Measurements from ENCODE around the gene CHMP3. TPM values are rescaled to one million over a fixed set of nuclear protein-coding genes. Genes with fewer than 3 reads are reported as not detected.
A peak's percentile ranks its signal among the peaks of the same experiment; 100 is the strongest.
"Not testable (repeated sequence)": the region's sequence is repeated elsewhere in the genome, so short reads cannot be mapped to it uniquely, and the experiment has no call there.

Gene CHMP3
- total RNA-seq, 1 donor from 2014 or later, result 70.5 TPM

- H3K9me3 Mint-ChIP-seq (ENCODE audit: unreplicated experiment), result no peaks in the 10 kb centered on the region
- no peak for TF ChIP-seq CTCF (IDR thresholded peaks at IDR 0.05; ENCODE audit: unreplicated experiment)
- H3K36me3 Mint-ChIP-seq (ENCODE audit: low read depth, unreplicated experiment), result peaks cover 4% of the 10 kb centered on the region
- peaks cover 14% of the 10 kb centered on the region for H3K4me1 Mint-ChIP-seq (ENCODE audit: unreplicated experiment)
- peak overlapping the region; percentile 98 for H3K27ac Mint-ChIP-seq (ENCODE audit: unreplicated experiment)
- H3K27me3 Mint-ChIP-seq (ENCODE audit: unreplicated experiment), result peaks cover 4% of the 10 kb centered on the region
- H3K4me3 Mint-ChIP-seq (ENCODE audit: unreplicated experiment), result peak overlapping the region; percentile 97
- no peak for DNase-seq (ENCODE audit: low spot score)
Observed at GRCh38 chr2:86563650-86564061, 413 bp upstream of the CHMP3 start.

GRCh38 chr2:86562485-86562921 is 740 bp downstream of the CHMP3 start:
- Mint-ChIP-seq H3K27ac (ENCODE audit: unreplicated experiment) (peak overlapping the region; percentile 98), H3K9me3 (ENCODE audit: unreplicated experiment) (no peaks in the 10 kb centered on the region), H3K4me1 (ENCODE audit: unreplicated experiment) (peaks cover 14% of the 10 kb centered on the region), H3K4me3 (ENCODE audit: unreplicated experiment) (peak overlapping the region; percentile 97), H3K36me3 (ENCODE audit: low read depth, unreplicated experiment) (peaks cover 4% of the 10 kb centered on the region), H3K27me3 (ENCODE audit: unreplicated experiment) (peaks cover 4% of the 10 kb centered on the region)
- TF ChIP-seq CTCF (IDR thresholded peaks at IDR 0.05; ENCODE audit: unreplicated experiment), result no peak
- no peak for DNase-seq (ENCODE audit: low spot score)

GRCh38 chr2:86557836-86558235 is 5.4 kb downstream of the CHMP3 start:
- H3K27me3 Mint-ChIP-seq (ENCODE audit: unreplicated experiment), result peaks cover 6% of the 10 kb centered on the region
- H3K27ac Mint-ChIP-seq (ENCODE audit: unreplicated experiment), result no peak overlapping the region
- no peak overlapping the region for H3K4me3 Mint-ChIP-seq (ENCODE audit: unreplicated experiment)
- peaks cover 4% of the 10 kb centered on the region for H3K36me3 Mint-ChIP-seq (ENCODE audit: low read depth, unreplicated experiment)
- H3K9me3 Mint-ChIP-seq (ENCODE audit: unreplicated experiment), result no peaks in the 10 kb centered on the region
- DNase-seq (ENCODE audit: low spot score), result no peak
- peaks cover 14% of the 10 kb centered on the region for H3K4me1 Mint-ChIP-seq (ENCODE audit: unreplicated experiment)
- no peak for TF ChIP-seq CTCF (IDR thresholded peaks at IDR 0.05; ENCODE audit: unreplicated experiment)

GRCh38 chr2:86556508-86556907 is 6.7 kb downstream of the CHMP3 start:
- TF ChIP-seq CTCF (IDR thresholded peaks at IDR 0.05; ENCODE audit: unreplicated experiment), result no peak
- Mint-ChIP-seq H3K36me3 (ENCODE audit: low read depth, unreplicated experiment) (peaks cover 3% of the 10 kb centered on the region), H3K27me3 (ENCODE audit: unreplicated experiment) (peaks cover 4% of the 10 kb centered on the region), H3K27ac (ENCODE audit: unreplicated experiment) (no peak overlapping the region), H3K9me3 (ENCODE audit: unreplicated experiment) (no peaks in the 10 kb centered on the region), H3K4me3 (ENCODE audit: unreplicated experiment) (no peak overlapping the region), H3K4me1 (ENCODE audit: unreplicated experiment) (peaks cover 3% of the 10 kb centered on the region)
- DNase-seq (ENCODE audit: low spot score), result no peak

- Mint-ChIP-seq H3K27ac (ENCODE audit: unreplicated experiment) (no peak overlapping the region), H3K4me3 (ENCODE audit: unreplicated experiment) (no peak overlapping the region), H3K4me1 (ENCODE audit: unreplicated experiment) (no peaks in the 10 kb centered on the region), H3K36me3 (ENCODE audit: low read depth, unreplicated experiment) (peaks cover 12% of the 10 kb centered on the region), H3K9me3 (ENCODE audit: unreplicated experiment) (peaks cover 7% of the 10 kb centered on the region), H3K27me3 (ENCODE audit: unreplicated experiment) (peaks cover 4% of the 10 kb centered on the region)
- TF ChIP-seq CTCF (IDR thresholded peaks at IDR 0.05; ENCODE audit: unreplicated experiment), result no peak
- DNase-seq (ENCODE audit: low spot score), result no peak
Observed at GRCh38 chr2:86552889-86553288, 10.4 kb downstream of the CHMP3 start.

GRCh38 chr2:86549963-86550725 is 13.1 kb downstream of the CHMP3 start:
- DNase-seq (ENCODE audit: low spot score); H3K27ac Mint-ChIP-seq (ENCODE audit: unreplicated experiment); H3K4me1 Mint-ChIP-seq (ENCODE audit: unreplicated experiment); H3K4me3 Mint-ChIP-seq (ENCODE audit: unreplicated experiment); H3K27me3 Mint-ChIP-seq (ENCODE audit: unreplicated experiment): not testable (repeated sequence)
- Mint-ChIP-seq H3K9me3 (ENCODE audit: unreplicated experiment) (peaks cover 19% of the 10 kb centered on the region), H3K36me3 (ENCODE audit: low read depth, unreplicated experiment) (peaks cover 32% of the 10 kb centered on the region)

- not testable (repeated sequence) for H3K27me3 Mint-ChIP-seq (ENCODE audit: unreplicated experiment); H3K4me3 Mint-ChIP-seq (ENCODE audit: unreplicated experiment); H3K27ac Mint-ChIP-seq (ENCODE audit: unreplicated experiment); DNase-seq (ENCODE audit: low spot score); H3K4me1 Mint-ChIP-seq (ENCODE audit: unreplicated experiment)
- Mint-ChIP-seq H3K9me3 (ENCODE audit: unreplicated experiment) (peaks cover 19% of the 10 kb centered on the region), H3K36me3 (ENCODE audit: low read depth, unreplicated experiment) (peaks cover 36% of the 10 kb centered on the region)
Observed at GRCh38 chr2:86549440-86549839, 13.8 kb downstream of the CHMP3 start.
